HepG2 (cell line): ENCODE data around the gene LRRC28. TPM values are rescaled to one million over a fixed set of nuclear protein-coding genes. Genes with fewer than 3 reads are reported as not detected.

Experiments
- EEA1 ChIP-seq: sonication (generic); formaldehyde crosslinking; IDR thresholded peaks from 2 replicates; pipeline ENCODE4 v1.5.1; 2020; ENCODE audit warnings: mild to moderate bottlenecking, missing genetic modification reagents, borderline replicate concordance
- EP300 ChIP-seq, 3 experiments: sonication (generic) in 1 of 3; formaldehyde crosslinking in 1 of 3; IDR thresholded peaks; 2 replicates each; pipeline versions ENCODE4 v1.5.1 to v1.6.1; 2011 to 2020; ENCODE audit warnings: low read depth in 2 of 3, low read length in 2 of 3, borderline replicate concordance in 1 of 3, improper control_type of control experiment in 1 of 3, mild to moderate bottlenecking in 1 of 3, missing genetic modification reagents in 1 of 3, moderate library complexity in 1 of 3
- FOSL1 ChIP-seq: sonication (generic); formaldehyde crosslinking; IDR thresholded peaks from 2 replicates; pipeline ENCODE4 v1.9.0; 2021; ENCODE audit warnings: missing genetic modification reagents, borderline replicate concordance
- FOXO1 ChIP-seq: sonication (generic); formaldehyde crosslinking; IDR thresholded peaks from 2 replicates; pipeline ENCODE4 v1.4.0; 2020; ENCODE audit warnings: missing genetic modification reagents
- HNF4G ChIP-seq, 2 experiments: sonication (generic) in 1 of 2; formaldehyde crosslinking in 1 of 2; IDR thresholded peaks; 2 replicates each; pipeline versions ENCODE4 v1.4.0 to v1.6.1; 2011 to 2020; ENCODE audit warnings: borderline replicate concordance in 2 of 2, low read depth in 2 of 2, mild to moderate bottlenecking in 2 of 2, low read length in 1 of 2, missing genetic modification reagents in 1 of 2, moderate library complexity in 1 of 2
- IRF1 ChIP-seq: sonication (generic); formaldehyde crosslinking; IDR thresholded peaks from 2 replicates; pipeline ENCODE4 v1.4.0; 2020; ENCODE audit warnings: low read depth, mild to moderate bottlenecking, missing genetic modification reagents
- IRF2 ChIP-seq: IDR thresholded peaks from 2 replicates; pipeline ENCODE4 v1.6.1; 2018; ENCODE audit warnings: missing genetic modification reagents, missing compliant biosample characterization
- JUND ChIP-seq: sonication (generic); formaldehyde crosslinking; IDR thresholded peaks from 2 replicates; pipeline ENCODE4 v1.8.0; 2022; ENCODE audit warnings: mild to moderate bottlenecking, missing genetic modification reagents
- MTF1 ChIP-seq: sonication (generic); formaldehyde crosslinking; IDR thresholded peaks from 2 replicates; pipeline ENCODE4 v1.5.0; 2020; ENCODE audit warnings: missing genetic modification reagents
- RARA ChIP-seq: IDR thresholded peaks from 2 replicates; pipeline ENCODE4 v1.6.1; 2016; ENCODE audit warnings: missing genetic modification reagents, missing compliant biosample characterization
- REL ChIP-seq: sonication (generic); formaldehyde crosslinking; conservative IDR thresholded peaks from 2 replicates; pipeline ENCODE4 v1.8.0; 2022; ENCODE audit warnings: mild to moderate bottlenecking, missing genetic modification reagents, moderate library complexity
- RFXAP ChIP-seq: sonication (generic); formaldehyde crosslinking; IDR thresholded peaks from 2 replicates; pipeline ENCODE4 v1.4.0; 2020; ENCODE audit warnings: missing genetic modification reagents, borderline replicate concordance
- SMARCE1 ChIP-seq: fragments of 450-650 bp; IDR thresholded peaks from 2 replicates; pipeline ENCODE4 v1.6.1; 2017; ENCODE audit warnings: borderline replicate concordance
- TBP ChIP-seq: sonication (generic); formaldehyde crosslinking; IDR thresholded peaks from 2 replicates; pipeline ENCODE4 v1.5.0; 2020; ENCODE audit warnings: missing genetic modification reagents
- ZBTB21 ChIP-seq: sonication (generic); formaldehyde crosslinking; IDR thresholded peaks from 2 replicates; pipeline ENCODE4 v1.4.0; 2020; ENCODE audit warnings: missing genetic modification reagents
- ZMYM3 ChIP-seq: sonication (generic); formaldehyde crosslinking; IDR thresholded peaks from 2 replicates; pipeline ENCODE4 v1.5.1; 2020; ENCODE audit warnings: mild to moderate bottlenecking, missing genetic modification reagents
- ZNF432 ChIP-seq: sonication (generic); formaldehyde crosslinking; IDR thresholded peaks from 2 replicates; pipeline ENCODE4 v1.5.0; 2020; ENCODE audit warnings: missing genetic modification reagents, mild to moderate bottlenecking, borderline replicate concordance
- ZNF513 ChIP-seq: sonication (generic); formaldehyde crosslinking; conservative IDR thresholded peaks from 2 replicates; pipeline ENCODE4 v1.5.0; 2020; ENCODE audit warnings: missing genetic modification reagents
- ZNF563 ChIP-seq: sonication (generic); formaldehyde crosslinking; IDR thresholded peaks from 2 replicates; pipeline ENCODE4 v1.8.0; 2022; ENCODE audit warnings: mild to moderate bottlenecking, moderate library complexity, missing genetic modification reagents
- ZNF710 ChIP-seq: sonication (generic); formaldehyde crosslinking; IDR thresholded peaks from 2 replicates; pipeline ENCODE4 v1.5.0; 2020; ENCODE audit warnings: mild to moderate bottlenecking, missing genetic modification reagents, borderline replicate concordance
- ZNF713 ChIP-seq: sonication (generic); formaldehyde crosslinking; IDR thresholded peaks from 2 replicates; pipeline ENCODE4 v1.4.0; 2020; ENCODE audit warnings: mild to moderate bottlenecking, missing genetic modification reagents
- ZNF781 ChIP-seq: sonication (generic); formaldehyde crosslinking; IDR thresholded peaks from 2 replicates; pipeline ENCODE4 v1.5.1; 2020; ENCODE audit warnings: borderline replicate concordance, mild to moderate bottlenecking, missing genetic modification reagents; ENCODE audit errors: not compliant biosample characterization
- polyA plus RNA-seq, 8 experiments: library from polyadenylated mRNA; depleted of rRNA in 3 of 8; stranded (reverse) in 7 of 8; unstranded in 1 of 8; fragments of >200 nt; fragmentation: Illumina TruSeq in 4 of 8; extraction: Trizol in 4 of 8; gene quantifications; 2 replicates each; pipeline versions ENCODE4 v1.2.1 to v1.2.3, GENCODE V29; 2011 to 2016; ENCODE audit warnings: low read depth in 4 of 8, missing spikeins in 1 of 8, mixed read lengths in 1 of 8; ENCODE audit not compliant: insufficient read depth in 1 of 8
- total RNA-seq, 5 experiments: library from RNA; depleted of rRNA; stranded (reverse); fragments of >200 nt; fragmentation: Illumina TruSeq; extraction: Trizol; gene quantifications; 2 replicates each; pipeline ENCODE4 v1.2.3, GENCODE V29; 2016; ENCODE audit warnings: low read depth in 1 of 5

LRRC28 gene
- total and polyA plus RNA-seq, 2 of the 13 experiments (the other 11 are each of a cell fraction or from before 2014, with no cell fraction given) = 17.5 to 21.3 TPM

- TF ChIP-seq ZNF710 = peak; percentile 32; the same call in 1 of the 2 replicates
- no peak for TF ChIP-seq RFXAP
- no peak for TF ChIP-seq TBP (CRISPR knock-in tag)
- TF ChIP-seq MTF1 (CRISPR knock-in tag) = no peak
- TF ChIP-seq RARA (CRISPR knock-in tag) = peak; percentile 67
- no peak for TF ChIP-seq ZNF432 (CRISPR knock-in tag)
- no peak for TF ChIP-seq ZBTB21 (CRISPR knock-in tag)
- TF ChIP-seq ZNF563 (CRISPR knock-in tag) = no peak
- peak; percentile 56; the same call in 1 of the 2 replicates for TF ChIP-seq FOXO1 (CRISPR knock-in tag)
- 0 out of 2 replicates have a peak, but pooled peaks have one; percentile 13 for TF ChIP-seq ZMYM3 (CRISPR knock-in tag)
- TF ChIP-seq HNF4G (IDR thresholded peaks at IDR 0.05; ENCODE audit: borderline replicate concordance, low read depth, low read length) = no peak
- no peak for TF ChIP-seq HNF4G (CRISPR knock-in tag; IDR thresholded peaks at IDR 0.05; ENCODE audit: borderline replicate concordance, low read depth)
- TF ChIP-seq ZNF513 (CRISPR knock-in tag) = no peak
- no peak for TF ChIP-seq ZNF781
- no peak for TF ChIP-seq FOSL1 (CRISPR knock-in tag)
- no peak for TF ChIP-seq ZNF713
- no peak for TF ChIP-seq REL (CRISPR knock-in tag)
- no peak for TF ChIP-seq EEA1
- no peak for TF ChIP-seq IRF1
- 0 out of 4 replicates have a peak, but pooled peaks of 1 of the 2 experiments have one; percentile 17 for TF ChIP-seq EP300 (IDR thresholded peaks at IDR 0.05; ENCODE audit: low read depth in 2 of 2, low read length in 2 of 2)
- TF ChIP-seq EP300 (CRISPR knock-in tag; IDR thresholded peaks at IDR 0.05; ENCODE audit: borderline replicate concordance) = no peak
- TF ChIP-seq SMARCE1 = no peak
- TF ChIP-seq IRF2 (CRISPR knock-in tag) = 0 out of 2 replicates have a peak, but pooled peaks have one; percentile 23
- TF ChIP-seq JUND (CRISPR knock-in tag) = no peak
Measured at GRCh38 chr15:99385865-99386264, 134.6 kb downstream of the LRRC28 start (continued).
